HEK293 (cell line): ENCODE measurements around the gene BCAT1.

Source experiments
- EGR2 ChIP-seq: fragments of 450-650 bp; formaldehyde crosslinking; IDR thresholded peaks from 2 replicates; pipeline ENCODE4 v1.5.1; 2016; ENCODE audit warnings: low read depth, missing biosample characterization, missing genetic modification characterization
- KLF16 ChIP-seq: fragments of 450-650 bp; formaldehyde crosslinking; IDR thresholded peaks from 2 replicates; pipeline ENCODE4 v1.5.1; 2017; ENCODE audit warnings: missing biosample characterization, missing genetic modification characterization
- MZF1 ChIP-seq: fragments of 450-650 bp; formaldehyde crosslinking; IDR thresholded peaks from 2 replicates; pipeline ENCODE4 v1.5.1; 2017; ENCODE audit warnings: missing biosample characterization, missing genetic modification characterization, borderline replicate concordance
- PRDM1 ChIP-seq: fragments of 450-650 bp; formaldehyde crosslinking; IDR thresholded peaks from 2 replicates; pipeline ENCODE4; 2016; ENCODE audit warnings: missing biosample characterization, missing genetic modification characterization
- ZFHX2 ChIP-seq: fragments of 450-650 bp; formaldehyde crosslinking; conservative IDR thresholded peaks from 2 replicates; pipeline ENCODE4 v1.5.1; 2016; ENCODE audit warnings: missing biosample characterization, missing genetic modification characterization
- ZIC2 ChIP-seq: fragments of 450-650 bp; formaldehyde crosslinking; IDR thresholded peaks from 2 replicates; pipeline ENCODE4 v1.5.1; 2016; ENCODE audit warnings: missing biosample characterization, missing genetic modification characterization
- ZNF214 ChIP-seq: fragments of 450-650 bp; formaldehyde crosslinking; IDR thresholded peaks from 2 replicates; pipeline ENCODE4 v1.5.1; 2017; ENCODE audit warnings: missing biosample characterization, mild to moderate bottlenecking, missing genetic modification characterization, borderline replicate concordance
- ZNF266 ChIP-seq: fragments of 450-650 bp; formaldehyde crosslinking; IDR thresholded peaks from 2 replicates; pipeline ENCODE4 v1.5.1; 2016; ENCODE audit warnings: missing biosample characterization, missing genetic modification characterization, low read depth
- ZNF324 ChIP-seq: fragments of 450-650 bp; formaldehyde crosslinking; IDR thresholded peaks from 2 replicates; pipeline ENCODE4 v1.5.1; 2016; ENCODE audit warnings: missing biosample characterization, missing genetic modification characterization
- ZNF350 ChIP-seq: fragments of 450-650 bp; formaldehyde crosslinking; IDR thresholded peaks from 2 replicates; pipeline ENCODE4 v1.5.0; 2017; ENCODE audit warnings: missing biosample characterization, mild to moderate bottlenecking, missing genetic modification characterization
- ZNF354C ChIP-seq: fragments of 450-650 bp; formaldehyde crosslinking; IDR thresholded peaks from 2 replicates; pipeline ENCODE4 v1.5.1; 2016; ENCODE audit warnings: missing biosample characterization, missing genetic modification characterization, low read depth, borderline replicate concordance
- ZNF404 ChIP-seq: fragments of 450-650 bp; formaldehyde crosslinking; IDR thresholded peaks from 2 replicates; pipeline ENCODE4 v1.5.1; 2017; ENCODE audit warnings: missing biosample characterization, missing genetic modification characterization
- ZNF530 ChIP-seq: fragments of 450-650 bp; formaldehyde crosslinking; IDR thresholded peaks from 2 replicates; pipeline ENCODE4 v1.5.1; 2016; ENCODE audit warnings: low read depth, missing biosample characterization, missing genetic modification characterization
- ZNF585B ChIP-seq: fragments of 450-650 bp; formaldehyde crosslinking; IDR thresholded peaks from 2 replicates; pipeline ENCODE4 v1.5.1; 2016; ENCODE audit warnings: missing biosample characterization, missing genetic modification characterization
- ZNF660 ChIP-seq: fragments of 450-650 bp; IDR thresholded peaks from 2 replicates; pipeline ENCODE4 v1.5.1; 2018; ENCODE audit warnings: missing biosample characterization, mild to moderate bottlenecking, missing genetic modification characterization
- ZNF701 ChIP-seq: fragments of 450-650 bp; formaldehyde crosslinking; IDR thresholded peaks from 2 replicates; pipeline ENCODE4 v1.5.1; 2016; ENCODE audit warnings: missing biosample characterization, missing genetic modification characterization
- ZNF707 ChIP-seq: fragments of 450-650 bp; formaldehyde crosslinking; IDR thresholded peaks from 2 replicates; pipeline ENCODE4 v1.5.1; 2016; ENCODE audit warnings: missing biosample characterization, missing genetic modification characterization
- ZNF747 ChIP-seq: fragments of 450-650 bp; formaldehyde crosslinking; IDR thresholded peaks from 2 replicates; pipeline ENCODE4 v1.5.1; 2016; ENCODE audit warnings: missing biosample characterization, missing genetic modification characterization
- ZNF785 ChIP-seq: fragments of 450-650 bp; formaldehyde crosslinking; IDR thresholded peaks from 2 replicates; pipeline ENCODE4 v1.5.1; 2016; ENCODE audit warnings: missing biosample characterization, missing genetic modification characterization
- ZNF792 ChIP-seq: fragments of 450-650 bp; formaldehyde crosslinking; IDR thresholded peaks from 2 replicates; pipeline ENCODE4 v1.5.1; 2016; ENCODE audit warnings: missing biosample characterization, missing genetic modification characterization
- ZXDB ChIP-seq: fragments of 450-650 bp; formaldehyde crosslinking; IDR thresholded peaks from 2 replicates; pipeline ENCODE4 v1.5.1; 2016; ENCODE audit warnings: missing biosample characterization, missing genetic modification characterization
- TF ChIP-seq, protein P1 (sequence below): fragments of 450-650 bp; formaldehyde crosslinking; IDR thresholded peaks from 2 replicates; pipeline ENCODE4 v1.5.1; 2016; ENCODE audit warnings: missing biosample characterization, missing genetic modification characterization
- TF ChIP-seq, protein P2 (sequence below): fragments of 450-650 bp; IDR thresholded peaks from 2 replicates; pipeline ENCODE4 v1.5.1; 2018; ENCODE audit warnings: missing biosample characterization, missing genetic modification characterization
- TF ChIP-seq, protein P3 (sequence below): fragments of 450-650 bp; formaldehyde crosslinking; IDR thresholded peaks from 2 replicates; pipeline ENCODE4 v1.5.1; 2017; ENCODE audit warnings: missing biosample characterization, missing genetic modification characterization
- TF ChIP-seq, protein P4 (sequence below): fragments of 450-650 bp; formaldehyde crosslinking; IDR thresholded peaks from 2 replicates; pipeline ENCODE4 v1.5.1; 2016; ENCODE audit warnings: missing biosample characterization, missing genetic modification characterization
- TF ChIP-seq, protein P5 (sequence below): fragments of 450-650 bp; formaldehyde crosslinking; IDR thresholded peaks from 2 replicates; pipeline ENCODE4 v1.5.1; 2017; ENCODE audit warnings: missing biosample characterization, mild to moderate bottlenecking, missing genetic modification characterization, moderate library complexity
- TF ChIP-seq, protein P6 (sequence below): fragments of 450-650 bp; formaldehyde crosslinking; conservative IDR thresholded peaks from 2 replicates; pipeline ENCODE4 v1.5.1; 2016; ENCODE audit warnings: low read depth, missing biosample characterization, missing genetic modification characterization

The BCAT1 gene

DNA sequence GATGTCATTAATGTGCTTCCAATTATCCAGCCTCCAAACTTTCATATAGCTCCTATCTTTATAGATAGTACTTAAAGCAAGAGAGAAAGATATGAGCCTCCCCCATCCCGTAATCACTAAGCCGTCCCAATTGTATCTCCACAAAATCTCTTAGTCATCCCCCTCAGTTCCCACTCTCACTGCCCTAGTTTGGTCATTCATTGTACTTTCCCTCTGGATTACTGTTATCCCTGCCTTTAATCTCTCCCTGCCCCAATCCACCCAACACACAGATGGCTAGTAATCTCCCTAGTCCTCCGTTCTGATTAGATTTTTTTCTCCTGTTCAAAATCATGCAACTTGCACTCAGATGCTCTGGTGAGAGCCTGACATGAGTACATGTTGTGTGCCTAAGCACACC lies 5.4 kb upstream of the BCAT1 start (continued):
- TF ChIP-seq, protein P1, sequence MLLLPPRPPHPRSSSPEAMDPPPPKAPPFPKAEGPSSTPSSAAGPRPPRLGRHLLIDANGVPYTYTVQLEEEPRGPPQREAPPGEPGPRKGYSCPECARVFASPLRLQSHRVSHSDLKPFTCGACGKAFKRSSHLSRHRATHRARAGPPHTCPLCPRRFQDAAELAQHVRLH (tag by site-specific recombination): no peak
- TF ChIP-seq, protein P2, sequence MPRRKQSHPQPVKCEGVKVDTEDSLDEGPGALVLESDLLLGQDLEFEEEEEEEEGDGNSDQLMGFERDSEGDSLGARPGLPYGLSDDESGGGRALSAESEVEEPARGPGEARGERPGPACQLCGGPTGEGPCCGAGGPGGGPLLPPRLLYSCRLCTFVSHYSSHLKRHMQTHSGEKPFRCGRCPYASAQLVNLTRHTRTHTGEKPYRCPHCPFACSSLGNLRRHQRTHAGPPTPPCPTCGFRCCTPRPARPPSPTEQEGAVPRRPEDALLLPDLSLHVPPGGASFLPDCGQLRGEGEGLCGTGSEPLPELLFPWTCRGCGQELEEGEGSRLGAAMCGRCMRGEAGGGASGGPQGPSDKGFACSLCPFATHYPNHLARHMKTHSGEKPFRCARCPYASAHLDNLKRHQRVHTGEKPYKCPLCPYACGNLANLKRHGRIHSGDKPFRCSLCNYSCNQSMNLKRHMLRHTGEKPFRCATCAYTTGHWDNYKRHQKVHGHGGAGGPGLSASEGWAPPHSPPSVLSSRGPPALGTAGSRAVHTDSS: no peak
- 0 out of 2 replicates have a peak, but pooled peaks have one; percentile 34 for TF ChIP-seq ZXDB (tag by site-specific recombination)
- no peak for TF ChIP-seq ZNF785 (tag by site-specific recombination)
- TF ChIP-seq, protein P3, sequence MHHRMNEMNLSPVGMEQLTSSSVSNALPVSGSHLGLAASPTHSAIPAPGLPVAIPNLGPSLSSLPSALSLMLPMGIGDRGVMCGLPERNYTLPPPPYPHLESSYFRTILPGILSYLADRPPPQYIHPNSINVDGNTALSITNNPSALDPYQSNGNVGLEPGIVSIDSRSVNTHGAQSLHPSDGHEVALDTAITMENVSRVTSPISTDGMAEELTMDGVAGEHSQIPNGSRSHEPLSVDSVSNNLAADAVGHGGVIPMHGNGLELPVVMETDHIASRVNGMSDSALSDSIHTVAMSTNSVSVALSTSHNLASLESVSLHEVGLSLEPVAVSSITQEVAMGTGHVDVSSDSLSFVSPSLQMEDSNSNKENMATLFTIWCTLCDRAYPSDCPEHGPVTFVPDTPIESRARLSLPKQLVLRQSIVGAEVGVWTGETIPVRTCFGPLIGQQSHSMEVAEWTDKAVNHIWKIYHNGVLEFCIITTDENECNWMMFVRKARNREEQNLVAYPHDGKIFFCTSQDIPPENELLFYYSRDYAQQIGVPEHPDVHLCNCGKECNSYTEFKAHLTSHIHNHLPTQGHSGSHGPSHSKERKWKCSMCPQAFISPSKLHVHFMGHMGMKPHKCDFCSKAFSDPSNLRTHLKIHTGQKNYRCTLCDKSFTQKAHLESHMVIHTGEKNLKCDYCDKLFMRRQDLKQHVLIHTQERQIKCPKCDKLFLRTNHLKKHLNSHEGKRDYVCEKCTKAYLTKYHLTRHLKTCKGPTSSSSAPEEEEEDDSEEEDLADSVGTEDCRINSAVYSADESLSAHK: no peak
- no peak for TF ChIP-seq ZNF747 (tag by site-specific recombination)
- peak; percentile 94 for TF ChIP-seq EGR2
- no peak for TF ChIP-seq ZNF354C (tag by site-specific recombination)
- TF ChIP-seq ZNF707 (tag by site-specific recombination): no peak
- peak; percentile 66 for TF ChIP-seq ZFHX2 (tag by site-specific recombination)
- 0 out of 2 replicates have a peak, but pooled peaks have one; percentile 32 for TF ChIP-seq KLF16 (tag by site-specific recombination)
- TF ChIP-seq ZNF324 (tag by site-specific recombination): no peak
- TF ChIP-seq ZNF530 (tag by site-specific recombination): no peak
- TF ChIP-seq ZNF350 (tag by site-specific recombination): no peak
- peak; percentile 49; the same call in 1 of the 2 replicates for TF ChIP-seq MZF1 (tag by site-specific recombination)
- no peak for TF ChIP-seq ZNF701 (tag by site-specific recombination)
- TF ChIP-seq ZNF214 (tag by site-specific recombination): no peak
- no peak for TF ChIP-seq ZNF404
- TF ChIP-seq PRDM1 (tag by site-specific recombination): peak; percentile 52; the same call in 1 of the 2 replicates
- no peak for TF ChIP-seq ZNF660 (tag by site-specific recombination)
- no peak for TF ChIP-seq ZNF266
- TF ChIP-seq ZNF792: no peak
- no peak for TF ChIP-seq ZIC2
- TF ChIP-seq, protein P4, sequence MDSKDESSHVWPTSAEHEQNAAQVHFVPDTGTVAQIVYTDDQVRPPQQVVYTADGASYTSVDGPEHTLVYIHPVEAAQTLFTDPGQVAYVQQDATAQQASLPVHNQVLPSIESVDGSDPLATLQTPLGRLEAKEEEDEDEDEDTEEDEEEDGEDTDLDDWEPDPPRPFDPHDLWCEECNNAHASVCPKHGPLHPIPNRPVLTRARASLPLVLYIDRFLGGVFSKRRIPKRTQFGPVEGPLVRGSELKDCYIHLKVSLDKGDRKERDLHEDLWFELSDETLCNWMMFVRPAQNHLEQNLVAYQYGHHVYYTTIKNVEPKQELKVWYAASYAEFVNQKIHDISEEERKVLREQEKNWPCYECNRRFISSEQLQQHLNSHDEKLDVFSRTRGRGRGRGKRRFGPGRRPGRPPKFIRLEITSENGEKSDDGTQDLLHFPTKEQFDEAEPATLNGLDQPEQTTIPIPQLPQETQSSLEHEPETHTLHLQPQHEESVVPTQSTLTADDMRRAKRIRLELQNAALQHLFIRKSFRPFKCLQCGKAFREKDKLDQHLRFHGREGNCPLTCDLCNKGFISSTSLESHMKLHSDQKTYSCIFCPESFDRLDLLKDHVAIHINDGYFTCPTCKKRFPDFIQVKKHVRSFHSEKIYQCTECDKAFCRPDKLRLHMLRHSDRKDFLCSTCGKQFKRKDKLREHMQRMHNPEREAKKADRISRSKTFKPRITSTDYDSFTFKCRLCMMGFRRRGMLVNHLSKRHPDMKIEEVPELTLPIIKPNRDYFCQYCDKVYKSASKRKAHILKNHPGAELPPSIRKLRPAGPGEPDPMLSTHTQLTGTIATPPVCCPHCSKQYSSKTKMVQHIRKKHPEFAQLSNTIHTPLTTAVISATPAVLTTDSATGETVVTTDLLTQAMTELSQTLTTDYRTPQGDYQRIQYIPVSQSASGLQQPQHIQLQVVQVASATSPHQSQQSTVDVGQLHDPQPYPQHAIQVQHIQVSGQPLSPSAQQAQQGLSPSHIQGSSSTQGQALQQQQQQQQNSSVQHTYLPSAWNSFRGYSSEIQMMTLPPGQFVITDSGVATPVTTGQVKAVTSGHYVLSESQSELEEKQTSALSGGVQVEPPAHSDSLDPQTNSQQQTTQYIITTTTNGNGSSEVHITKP (tag by site-specific recombination): peak; percentile 51
- TF ChIP-seq, protein P5, sequence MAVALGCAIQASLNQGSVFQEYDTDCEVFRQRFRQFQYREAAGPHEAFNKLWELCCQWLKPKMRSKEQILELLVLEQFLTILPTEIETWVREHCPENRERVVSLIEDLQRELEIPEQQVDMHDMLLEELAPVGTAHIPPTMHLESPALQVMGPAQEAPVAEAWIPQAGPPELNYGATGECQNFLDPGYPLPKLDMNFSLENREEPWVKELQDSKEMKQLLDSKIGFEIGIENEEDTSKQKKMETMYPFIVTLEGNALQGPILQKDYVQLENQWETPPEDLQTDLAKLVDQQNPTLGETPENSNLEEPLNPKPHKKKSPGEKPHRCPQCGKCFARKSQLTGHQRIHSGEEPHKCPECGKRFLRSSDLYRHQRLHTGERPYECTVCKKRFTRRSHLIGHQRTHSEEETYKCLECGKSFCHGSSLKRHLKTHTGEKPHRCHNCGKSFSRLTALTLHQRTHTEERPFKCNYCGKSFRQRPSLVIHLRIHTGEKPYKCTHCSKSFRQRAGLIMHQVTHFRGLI (tag by site-specific recombination): no peak
- TF ChIP-seq, protein P6, sequence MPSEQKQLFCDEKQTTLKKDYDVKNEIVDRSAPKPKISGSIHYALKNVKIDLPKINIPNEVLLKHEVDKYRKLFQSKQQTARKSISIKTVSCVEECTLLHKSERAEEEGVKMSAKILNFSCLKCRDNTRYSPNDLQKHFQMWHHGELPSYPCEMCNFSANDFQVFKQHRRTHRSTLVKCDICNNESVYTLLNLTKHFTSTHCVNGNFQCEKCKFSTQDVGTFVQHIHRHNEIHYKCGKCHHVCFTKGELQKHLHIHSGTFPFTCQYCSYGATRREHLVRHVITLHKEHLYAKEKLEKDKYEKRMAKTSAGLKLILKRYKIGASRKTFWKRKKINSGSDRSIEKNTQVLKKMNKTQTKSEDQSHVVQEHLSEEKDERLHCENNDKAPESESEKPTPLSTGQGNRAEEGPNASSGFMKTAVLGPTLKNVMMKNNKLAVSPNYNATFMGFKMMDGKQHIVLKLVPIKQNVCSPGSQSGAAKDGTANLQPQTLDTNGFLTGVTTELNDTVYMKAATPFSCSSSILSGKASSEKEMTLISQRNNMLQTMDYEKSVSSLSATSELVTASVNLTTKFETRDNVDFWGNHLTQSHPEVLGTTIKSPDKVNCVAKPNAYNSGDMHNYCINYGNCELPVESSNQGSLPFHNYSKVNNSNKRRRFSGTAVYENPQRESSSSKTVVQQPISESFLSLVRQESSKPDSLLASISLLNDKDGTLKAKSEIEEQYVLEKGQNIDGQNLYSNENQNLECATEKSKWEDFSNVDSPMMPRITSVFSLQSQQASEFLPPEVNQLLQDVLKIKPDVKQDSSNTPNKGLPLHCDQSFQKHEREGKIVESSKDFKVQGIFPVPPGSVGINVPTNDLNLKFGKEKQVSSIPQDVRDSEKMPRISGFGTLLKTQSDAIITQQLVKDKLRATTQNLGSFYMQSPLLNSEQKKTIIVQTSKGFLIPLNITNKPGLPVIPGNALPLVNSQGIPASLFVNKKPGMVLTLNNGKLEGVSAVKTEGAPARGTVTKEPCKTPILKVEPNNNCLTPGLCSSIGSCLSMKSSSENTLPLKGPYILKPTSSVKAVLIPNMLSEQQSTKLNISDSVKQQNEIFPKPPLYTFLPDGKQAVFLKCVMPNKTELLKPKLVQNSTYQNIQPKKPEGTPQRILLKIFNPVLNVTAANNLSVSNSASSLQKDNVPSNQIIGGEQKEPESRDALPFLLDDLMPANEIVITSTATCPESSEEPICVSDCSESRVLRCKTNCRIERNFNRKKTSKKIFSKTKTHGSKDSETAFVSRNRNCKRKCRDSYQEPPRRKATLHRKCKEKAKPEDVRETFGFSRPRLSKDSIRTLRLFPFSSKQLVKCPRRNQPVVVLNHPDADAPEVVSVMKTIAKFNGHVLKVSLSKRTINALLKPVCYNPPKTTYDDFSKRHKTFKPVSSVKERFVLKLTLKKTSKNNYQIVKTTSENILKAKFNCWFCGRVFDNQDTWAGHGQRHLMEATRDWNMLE (tag by site-specific recombination): no peak
- no peak for TF ChIP-seq ZNF585B
